ENCODE results near the gene ASCL5.

The ASCL5 gene

DNA sequence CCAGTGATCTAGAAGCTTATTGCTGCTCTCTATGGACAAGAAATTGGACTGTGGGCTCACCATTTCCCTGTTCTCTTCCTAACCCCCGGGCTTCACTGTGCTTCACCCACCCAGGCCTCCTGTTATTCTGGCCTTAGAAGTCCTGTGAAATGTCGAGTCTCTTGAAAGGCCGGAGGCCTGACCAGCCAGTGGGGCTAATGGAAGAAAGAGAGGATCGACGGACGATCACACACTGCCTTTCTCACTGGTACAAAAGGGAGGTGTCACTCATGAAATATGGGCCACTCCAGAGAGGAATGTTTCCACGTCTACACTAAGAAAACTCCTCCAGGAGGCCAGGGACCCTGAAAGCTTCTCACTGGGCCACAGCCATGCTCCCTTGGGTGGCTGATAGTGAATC lies 50.9 kb downstream of the ASCL5 start:
- H3K27ac ChIP-seq: no peak overlapping the region
- DNase-seq (ENCODE audit: low spot score): no peak
- H3K4me3 ChIP-seq: no peak overlapping the region
- TF ChIP-seq, protein P1, sequence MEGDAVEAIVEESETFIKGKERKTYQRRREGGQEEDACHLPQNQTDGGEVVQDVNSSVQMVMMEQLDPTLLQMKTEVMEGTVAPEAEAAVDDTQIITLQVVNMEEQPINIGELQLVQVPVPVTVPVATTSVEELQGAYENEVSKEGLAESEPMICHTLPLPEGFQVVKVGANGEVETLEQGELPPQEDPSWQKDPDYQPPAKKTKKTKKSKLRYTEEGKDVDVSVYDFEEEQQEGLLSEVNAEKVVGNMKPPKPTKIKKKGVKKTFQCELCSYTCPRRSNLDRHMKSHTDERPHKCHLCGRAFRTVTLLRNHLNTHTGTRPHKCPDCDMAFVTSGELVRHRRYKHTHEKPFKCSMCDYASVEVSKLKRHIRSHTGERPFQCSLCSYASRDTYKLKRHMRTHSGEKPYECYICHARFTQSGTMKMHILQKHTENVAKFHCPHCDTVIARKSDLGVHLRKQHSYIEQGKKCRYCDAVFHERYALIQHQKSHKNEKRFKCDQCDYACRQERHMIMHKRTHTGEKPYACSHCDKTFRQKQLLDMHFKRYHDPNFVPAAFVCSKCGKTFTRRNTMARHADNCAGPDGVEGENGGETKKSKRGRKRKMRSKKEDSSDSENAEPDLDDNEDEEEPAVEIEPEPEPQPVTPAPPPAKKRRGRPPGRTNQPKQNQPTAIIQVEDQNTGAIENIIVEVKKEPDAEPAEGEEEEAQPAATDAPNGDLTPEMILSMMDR (IDR thresholded peaks at IDR 0.05): no peak

DNA sequence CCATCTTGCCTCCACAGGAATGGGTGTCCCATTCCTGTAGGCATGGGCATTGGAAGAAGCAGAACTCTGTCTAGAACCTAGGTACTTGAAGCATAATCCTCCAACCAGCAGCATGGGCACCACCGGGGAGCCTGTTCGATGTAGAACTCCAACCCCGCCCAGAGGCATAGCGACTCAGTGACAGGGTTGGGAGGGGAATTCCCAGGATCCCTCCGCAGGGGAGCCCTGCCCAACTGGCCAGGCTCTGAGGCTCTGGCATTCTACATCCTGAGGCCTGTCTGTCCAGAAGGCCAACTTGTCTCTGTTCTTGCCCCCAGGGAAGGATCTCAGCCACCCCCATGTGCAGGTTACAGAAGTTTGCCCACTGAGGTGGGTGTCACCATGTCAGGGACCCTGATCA lies 53.0 kb downstream of the ASCL5 start:
- no peak for DNase-seq (ENCODE audit: low spot score)
- no peak overlapping the region for H3K4me3 ChIP-seq
- no peak overlapping the region for H3K27ac ChIP-seq
- TF ChIP-seq, protein P1 (IDR thresholded peaks at IDR 0.05): no peak

DNA sequence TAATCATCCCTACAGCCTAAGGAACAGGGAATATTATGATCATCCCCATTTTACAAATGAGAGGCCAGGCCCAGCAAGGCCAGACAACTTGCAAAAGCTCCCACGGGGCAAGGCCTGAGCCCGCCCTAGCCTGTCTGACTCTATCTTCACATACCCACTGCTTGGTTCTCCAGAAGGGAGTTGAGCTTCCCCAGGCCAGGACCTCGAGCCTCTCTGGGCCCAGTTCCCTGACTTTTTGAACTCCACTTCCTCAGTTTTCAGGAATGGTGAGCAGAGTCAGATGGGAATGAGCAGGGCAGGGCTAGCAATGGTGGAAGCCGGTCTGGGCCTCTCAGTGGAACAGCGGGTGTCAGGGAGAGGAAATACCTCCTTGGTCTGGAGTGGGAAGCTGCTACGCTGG lies 54.1 kb downstream of the ASCL5 start:
- Histone ChIP-seq H3K27ac (no peak overlapping the region), H3K4me3 (no peak overlapping the region)
- TF ChIP-seq, protein P1 (IDR thresholded peaks at IDR 0.05): no peak
- DNase-seq (ENCODE audit: low spot score): no peak

DNA sequence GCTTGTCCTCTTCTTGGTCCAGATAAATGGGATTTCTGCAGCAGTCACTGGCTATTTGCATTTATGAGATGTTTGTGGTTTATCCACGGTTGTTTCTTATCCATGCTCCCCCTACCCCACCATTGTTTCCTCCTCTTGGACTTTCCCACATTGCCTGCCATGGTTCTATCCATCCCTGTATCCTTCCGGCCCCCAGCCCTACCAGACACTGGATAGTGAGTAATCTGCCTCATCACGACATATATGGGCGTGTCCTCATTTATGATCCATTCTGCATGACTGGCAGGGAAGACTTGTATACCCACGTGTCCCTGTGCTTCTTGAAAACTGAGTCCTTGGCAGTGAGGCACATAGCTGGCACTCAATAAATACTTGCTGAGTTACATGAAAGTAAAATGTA lies 54.8 kb downstream of the ASCL5 start:
- TF ChIP-seq, protein P1 (IDR thresholded peaks at IDR 0.05): no peak
- no peak overlapping the region for H3K27ac ChIP-seq
- H3K4me3 ChIP-seq: no peak overlapping the region
- no peak for DNase-seq (ENCODE audit: low spot score)

DNA sequence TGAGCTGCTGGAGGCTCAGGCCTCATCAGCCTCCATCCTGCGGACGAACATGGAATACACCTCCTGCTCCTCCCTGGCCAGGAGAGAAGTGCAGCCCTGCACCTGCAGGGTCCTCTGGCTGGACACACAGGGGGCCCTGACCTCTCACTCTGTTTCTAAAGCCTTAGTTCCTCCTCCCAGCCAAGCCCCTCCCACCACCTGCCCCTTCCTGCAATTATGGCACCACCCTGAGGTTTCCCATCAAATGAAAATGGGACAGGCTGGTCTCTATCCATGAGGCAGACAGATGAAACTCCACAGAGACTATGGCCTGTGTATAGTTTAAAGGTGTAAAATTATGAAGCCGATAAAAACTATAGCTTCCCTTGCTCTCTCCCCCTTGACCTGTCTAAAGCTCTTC lies 57.3 kb downstream of the ASCL5 start:
- TF ChIP-seq, protein P1 (IDR thresholded peaks at IDR 0.05): no peak
- no peak overlapping the region for H3K4me3 ChIP-seq
- no peak for DNase-seq (ENCODE audit: low spot score)
- H3K27ac ChIP-seq: no peak overlapping the region

DNA sequence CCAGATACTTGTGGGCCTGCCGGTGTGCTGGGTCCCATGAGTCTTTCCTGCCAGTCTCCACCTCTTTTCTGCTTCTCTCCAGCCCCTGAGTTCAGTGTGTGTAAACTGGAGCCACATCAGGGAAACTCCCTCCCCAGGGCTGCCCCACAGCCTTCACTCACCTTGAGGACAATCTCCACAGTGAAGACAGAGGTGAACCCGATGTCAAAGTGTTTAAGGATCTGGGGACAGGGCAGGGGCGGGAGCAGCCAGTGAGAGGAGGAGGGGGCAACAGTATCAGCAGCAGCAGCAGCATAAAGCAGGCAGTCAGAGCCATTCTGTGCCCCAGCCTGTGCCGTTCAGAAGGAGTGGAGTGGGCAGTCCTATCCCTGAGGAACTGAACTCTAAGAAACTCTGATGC lies 58.0 kb downstream of the ASCL5 start:
- Histone ChIP-seq H3K4me3 (no peak overlapping the region), H3K27ac (no peak overlapping the region)
- DNase-seq (ENCODE audit: low spot score): no peak
- TF ChIP-seq, protein P1 (IDR thresholded peaks at IDR 0.05): no peak

DNA sequence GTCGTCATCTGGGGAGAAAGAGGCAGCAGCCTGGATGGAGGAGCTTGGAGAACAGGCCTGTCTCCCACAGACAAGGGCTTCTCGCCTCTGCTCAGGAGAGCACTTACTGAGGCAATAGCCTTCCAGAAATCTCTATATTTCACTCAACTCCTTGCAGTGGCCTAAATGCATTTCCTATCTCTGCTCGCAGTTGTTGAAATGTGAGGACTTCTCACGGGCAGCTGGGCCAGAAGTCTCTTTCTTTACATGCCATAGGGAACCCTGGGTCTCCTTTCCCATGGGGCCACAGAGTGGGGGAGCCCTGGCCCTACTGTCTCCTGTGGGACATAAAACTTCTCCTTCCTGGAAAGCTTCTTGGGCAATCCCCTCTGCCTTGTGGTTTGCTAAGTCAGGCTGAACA lies 60.0 kb downstream of the ASCL5 start:
- TF ChIP-seq, protein P1 (IDR thresholded peaks at IDR 0.05): no peak
- Histone ChIP-seq H3K4me3 (no peak overlapping the region), H3K27ac (no peak overlapping the region)
- no peak for DNase-seq (ENCODE audit: low spot score)

All from coronary artery (tissue), 2 donors.